ENCODE measurements around the gene SACM1L.

The SACM1L gene

GRCh38 chr3:45660567-45660901 lies 28.7 kb upstream of the SACM1L start:
- TF ChIP-seq EZH2 (IDR thresholded peaks at IDR 0.05; ENCODE audit: borderline replicate concordance, low read depth, low read length, severe bottlenecking) = no peak
- TF ChIP-seq CTCF (IDR thresholded peaks at IDR 0.05; ENCODE audit: borderline replicate concordance, extremely low read depth, low read length, poor library complexity, severe bottlenecking) = no peak
- H3K27me3 ChIP-seq (ENCODE audit: insufficient read depth, low read length, poor library complexity) = no peaks in the 10 kb centered on the region
- peaks cover 74% of the 10 kb centered on the region for H3K79me2 ChIP-seq (ENCODE audit: insufficient read depth, low read length)
- ATAC-seq (ENCODE audit: insufficient read depth, low read depth) (no peak), DNase-seq (no peak)
- H3K27ac ChIP-seq (ENCODE audit: low read length) = no peak overlapping the region
- peaks cover 24% of the 10 kb centered on the region for H3K36me3 ChIP-seq (ENCODE audit: insufficient read depth, low read length)
- H3K4me3 ChIP-seq (ENCODE audit: low read depth in 1 of 2, low read length in 2 of 2) = no peak overlapping the region
- H3K4me2 ChIP-seq (ENCODE audit: insufficient read depth, low read length) = no peak overlapping the region
- no peak overlapping the region for H3K9ac ChIP-seq (ENCODE audit: low read depth, low read length)
- H2AFZ ChIP-seq (ENCODE audit: low read depth, low read length) = no peak overlapping the region
- H3K9me3 ChIP-seq (ENCODE audit: insufficient read depth, low read length, severe bottlenecking) = no peaks in the 10 kb centered on the region
- H3K4me1 ChIP-seq (ENCODE audit: insufficient read depth, low read length) = peaks cover 25% of the 10 kb centered on the region
- H4K20me1 ChIP-seq (ENCODE audit: insufficient read depth, low read length) = peaks cover 14% of the 10 kb centered on the region; the same call in 1 of the 2 replicates

GRCh38 chr3:45664578-45664977 lies 24.6 kb upstream of the SACM1L start:
- ATAC-seq (ENCODE audit: insufficient read depth, low read depth) (peak; percentile 94), DNase-seq (peak; percentile 82)
- H3K4me1 ChIP-seq (ENCODE audit: insufficient read depth, low read length) = peaks cover 25% of the 10 kb centered on the region
- peak overlapping the region; percentile 45 for H3K9ac ChIP-seq (ENCODE audit: low read depth, low read length)
- H3K4me3 ChIP-seq (ENCODE audit: low read depth in 1 of 2, low read length in 2 of 2) = peak overlapping the region in 1 of 2 experiments; percentile 51; a peak in 3 of 4 replicates
- peaks cover 44% of the 10 kb centered on the region for H3K36me3 ChIP-seq (ENCODE audit: insufficient read depth, low read length)
- peak overlapping the region; percentile 60 for H3K4me2 ChIP-seq (ENCODE audit: insufficient read depth, low read length)
- H3K79me2 ChIP-seq (ENCODE audit: insufficient read depth, low read length) = peaks cover 54% of the 10 kb centered on the region
- TF ChIP-seq EZH2 (IDR thresholded peaks at IDR 0.05; ENCODE audit: borderline replicate concordance, low read depth, low read length, severe bottlenecking) (no peak), CTCF (IDR thresholded peaks at IDR 0.05; ENCODE audit: borderline replicate concordance, extremely low read depth, low read length, poor library complexity, severe bottlenecking) (peak; percentile 50)
- H3K9me3 ChIP-seq (ENCODE audit: insufficient read depth, low read length, severe bottlenecking) = no peaks in the 10 kb centered on the region
- peaks cover 9% of the 10 kb centered on the region; the same call in 1 of the 2 replicates for H4K20me1 ChIP-seq (ENCODE audit: insufficient read depth, low read length)
- H3K27ac ChIP-seq (ENCODE audit: low read length) = peak overlapping the region; percentile 69
- H3K27me3 ChIP-seq (ENCODE audit: insufficient read depth, low read length, poor library complexity) = no peaks in the 10 kb centered on the region
- peak overlapping the region; percentile 4; the same call in 1 of the 2 replicates for H2AFZ ChIP-seq (ENCODE audit: low read depth, low read length)

GRCh38 chr3:45665101-45665572 lies 24.1 kb upstream of the SACM1L start:
- H3K79me2 ChIP-seq (ENCODE audit: insufficient read depth, low read length) = peaks cover 50% of the 10 kb centered on the region
- ATAC-seq (ENCODE audit: insufficient read depth, low read depth) (peak; percentile 43), DNase-seq (peak; percentile 69)
- peaks cover 9% of the 10 kb centered on the region; the same call in 1 of the 2 replicates for H4K20me1 ChIP-seq (ENCODE audit: insufficient read depth, low read length)
- TF ChIP-seq CTCF (IDR thresholded peaks at IDR 0.05; ENCODE audit: borderline replicate concordance, extremely low read depth, low read length, poor library complexity, severe bottlenecking) (peak; percentile 78), EZH2 (IDR thresholded peaks at IDR 0.05; ENCODE audit: borderline replicate concordance, low read depth, low read length, severe bottlenecking) (no peak)
- no peak overlapping the region for H2AFZ ChIP-seq (ENCODE audit: low read depth, low read length)
- peaks cover 25% of the 10 kb centered on the region for H3K4me1 ChIP-seq (ENCODE audit: insufficient read depth, low read length)
- peak overlapping the region; percentile 60 for H3K4me2 ChIP-seq (ENCODE audit: insufficient read depth, low read length)
- peak overlapping the region; percentile 45; the same call in 1 of the 2 replicates for H3K9ac ChIP-seq (ENCODE audit: low read depth, low read length)
- H3K9me3 ChIP-seq (ENCODE audit: insufficient read depth, low read length, severe bottlenecking) = no peaks in the 10 kb centered on the region
- peak overlapping the region; percentile 69 for H3K27ac ChIP-seq (ENCODE audit: low read length)
- H3K27me3 ChIP-seq (ENCODE audit: insufficient read depth, low read length, poor library complexity) = no peaks in the 10 kb centered on the region
- peak overlapping the region in 1 of 2 experiments; percentile 51; a peak in 3 of 4 replicates for H3K4me3 ChIP-seq (ENCODE audit: low read depth in 1 of 2, low read length in 2 of 2)
- H3K36me3 ChIP-seq (ENCODE audit: insufficient read depth, low read length) = peaks cover 49% of the 10 kb centered on the region
